NCI-H2227 treated with DMSO at 0.1 percent for 48 hours (cell line): ENCODE measurements around the gene GSG1L.
"Not testable (repeated sequence)": the region's sequence is repeated elsewhere in the genome, so short reads cannot be mapped to it uniquely, and the experiment has no call there.

Source experiments
- DNase-seq: peaks from one replicate; lab custom pipeline; 2025; lab: John Stamatoyannopoulos, UW

The GSG1L gene

DNA sequence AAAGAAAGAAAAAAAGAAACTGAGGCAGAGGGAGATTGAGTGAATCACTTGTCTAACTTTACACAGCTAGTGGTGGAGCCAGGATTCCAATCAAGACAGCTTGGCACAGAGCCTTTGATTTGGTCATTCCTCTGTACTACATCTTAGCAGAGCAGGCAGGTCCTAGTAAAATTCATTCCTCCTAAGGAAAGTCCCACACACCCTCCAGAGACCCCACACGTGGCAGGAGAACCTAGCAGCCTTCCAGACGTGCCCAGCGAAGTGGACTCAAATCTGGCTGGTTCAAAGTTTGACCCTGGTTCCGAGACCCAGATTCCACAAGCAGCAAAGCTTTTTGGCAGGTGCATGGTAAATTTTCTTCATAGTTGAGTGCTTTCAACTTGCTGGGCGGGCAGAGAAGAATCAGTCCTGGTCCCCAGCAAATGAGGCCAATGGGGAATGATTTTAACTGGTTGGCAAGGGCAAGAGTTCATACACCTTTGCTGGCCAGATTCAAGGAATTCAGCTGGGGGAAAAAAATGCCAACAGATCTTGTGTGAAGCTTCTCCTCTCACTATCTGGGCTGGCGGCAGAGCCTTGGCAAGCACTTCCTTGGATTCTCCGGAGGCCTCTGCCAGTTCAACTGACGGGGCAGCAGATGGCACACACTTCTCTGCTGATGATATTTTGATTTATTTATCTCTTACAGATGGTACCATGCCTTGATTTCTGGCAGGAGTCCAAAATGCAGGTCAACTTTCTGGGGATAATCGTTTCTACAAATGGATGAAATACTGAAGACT is 82.4 kb downstream of the GSG1L start:
- DNase-seq, result peak; percentile 6

GRCh38 chr16:27980076-27980775 is 83.3 kb downstream of the GSG1L start:
- no peak for DNase-seq

DNA sequence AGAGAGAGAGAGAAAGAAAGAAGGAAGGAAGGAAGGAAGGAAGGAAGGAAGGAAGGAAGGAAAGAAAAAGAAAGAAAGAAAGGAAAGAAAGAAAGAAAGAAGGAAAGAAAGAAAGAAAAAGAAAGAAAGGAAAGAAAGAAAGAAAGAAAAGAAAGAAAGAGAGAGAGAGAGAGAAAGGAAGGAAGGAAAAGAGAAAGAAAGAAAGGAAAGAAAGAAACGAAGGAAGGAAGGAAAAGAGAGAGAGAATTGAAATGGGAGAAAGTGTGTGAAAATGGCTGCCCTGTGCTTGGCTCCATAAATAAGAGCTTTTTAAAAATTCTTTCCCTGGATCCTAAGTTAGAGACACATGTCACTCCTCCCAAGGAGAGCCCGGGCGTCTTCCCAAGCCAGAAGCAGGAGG is 83.8 kb downstream of the GSG1L start:
- DNase-seq, result not testable (repeated sequence)

DNA sequence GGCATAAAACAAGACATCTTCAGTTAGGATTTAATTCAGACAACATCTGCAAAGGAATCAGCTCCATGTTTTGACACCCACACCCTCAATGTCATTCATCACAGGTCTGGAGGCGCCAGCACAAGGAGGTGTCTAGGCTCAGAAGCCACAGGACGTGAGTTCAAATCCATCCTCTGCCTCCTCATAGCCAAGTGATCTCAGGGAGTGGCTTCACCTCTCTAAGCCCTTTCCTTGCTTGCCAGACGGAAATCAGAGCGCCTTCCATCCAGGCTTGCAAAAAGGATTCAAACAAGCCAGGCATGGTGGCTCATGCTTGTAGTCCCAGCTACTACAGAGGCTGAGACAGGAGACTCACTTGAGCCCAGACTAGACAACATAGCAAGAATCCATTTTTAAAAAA is 84.6 kb downstream of the GSG1L start:
- no peak for DNase-seq

GRCh38 chr16:27977966-27978365 is 85.5 kb downstream of the GSG1L start:
- no peak for DNase-seq

DNA sequence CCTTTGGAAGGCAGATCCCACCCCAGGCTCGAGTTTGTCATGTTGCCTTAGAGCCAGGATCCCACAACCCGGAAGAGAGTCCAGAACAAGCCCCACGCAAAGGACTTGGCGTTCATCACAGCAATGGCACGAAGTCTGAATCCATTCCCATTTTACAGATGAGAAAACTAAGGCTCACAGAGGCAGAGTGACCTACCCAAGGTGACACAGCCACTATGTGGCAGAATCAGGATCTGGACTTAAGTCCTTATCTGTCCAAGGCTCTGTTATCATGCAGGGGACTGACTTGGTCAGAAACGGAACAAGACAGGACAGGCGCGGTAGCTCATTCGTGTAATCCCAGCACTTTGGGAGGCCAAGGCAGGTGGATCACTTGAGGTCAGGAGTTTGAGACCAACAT is 86.5 kb downstream of the GSG1L start:
- no peak for DNase-seq

- no peak for DNase-seq
Observed at GRCh38 chr16:27974896-27975540, 88.5 kb downstream of the GSG1L start.

- DNase-seq, result no peak
Observed at GRCh38 chr16:27973678-27974077, 89.8 kb downstream of the GSG1L start.

DNA sequence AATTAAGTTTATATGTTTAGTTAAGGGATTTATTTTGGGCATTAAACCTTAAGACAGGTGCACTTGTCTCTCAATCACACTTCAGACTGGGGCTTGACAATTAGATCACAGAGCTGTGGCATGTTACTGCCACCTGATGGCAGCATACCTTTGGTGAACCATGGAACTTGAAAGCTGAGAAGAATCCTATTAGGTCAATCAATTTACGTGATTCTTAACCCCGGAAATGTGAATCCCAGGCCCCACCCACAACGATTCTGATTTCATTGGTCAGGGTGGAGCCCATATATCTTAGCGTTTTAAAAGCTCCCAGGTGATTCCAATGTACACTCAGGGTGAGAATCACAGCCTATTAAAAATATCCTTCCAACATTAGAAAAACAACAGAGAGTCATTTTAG is 91.0 kb downstream of the GSG1L start:
- no peak for DNase-seq

DNA sequence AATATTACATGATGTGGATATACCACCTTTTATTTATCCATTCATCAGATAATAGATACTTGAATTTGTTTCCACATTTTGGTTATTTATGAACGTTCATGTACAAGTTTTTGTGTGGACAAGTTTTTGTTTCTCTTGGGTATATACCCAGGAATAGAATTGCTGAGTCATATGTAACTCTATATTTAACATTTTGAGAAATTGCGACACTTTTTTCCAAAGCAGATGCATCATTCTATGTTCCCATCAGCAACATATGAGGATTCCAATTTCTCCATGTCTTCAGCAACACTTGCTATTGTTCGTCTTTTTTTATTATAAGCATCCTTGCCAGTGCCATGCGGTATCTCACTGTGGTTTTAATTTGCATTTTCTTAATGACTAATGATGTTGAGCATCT is 93.9 kb downstream of the GSG1L start:
- DNase-seq, result no peak

- no peak for DNase-seq
Observed at GRCh38 chr16:27967169-27967568, 96.3 kb downstream of the GSG1L start.

DNA sequence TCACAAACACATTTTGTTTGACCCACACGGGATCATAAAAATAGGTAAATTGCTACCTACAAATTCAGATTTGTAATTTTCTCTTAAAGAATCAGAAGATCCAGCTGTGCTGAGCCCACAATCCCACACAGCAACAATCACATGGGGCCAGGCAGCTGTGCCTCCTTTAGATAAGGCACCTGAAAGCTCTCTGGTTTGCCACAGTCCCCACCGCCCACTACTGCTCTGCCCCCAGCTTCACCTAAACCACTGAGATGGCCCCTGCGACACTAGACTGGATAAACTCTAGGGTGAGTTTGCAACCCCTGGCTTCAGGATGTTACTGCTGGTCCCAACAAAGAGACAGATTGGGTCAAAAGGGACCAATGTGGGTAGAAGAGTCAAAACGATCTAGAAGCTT is 96.8 kb downstream of the GSG1L start:
- DNase-seq, result no peak

GRCh38 chr16:27965801-27966200 is 97.7 kb downstream of the GSG1L start:
- DNase-seq, result no peak

DNA sequence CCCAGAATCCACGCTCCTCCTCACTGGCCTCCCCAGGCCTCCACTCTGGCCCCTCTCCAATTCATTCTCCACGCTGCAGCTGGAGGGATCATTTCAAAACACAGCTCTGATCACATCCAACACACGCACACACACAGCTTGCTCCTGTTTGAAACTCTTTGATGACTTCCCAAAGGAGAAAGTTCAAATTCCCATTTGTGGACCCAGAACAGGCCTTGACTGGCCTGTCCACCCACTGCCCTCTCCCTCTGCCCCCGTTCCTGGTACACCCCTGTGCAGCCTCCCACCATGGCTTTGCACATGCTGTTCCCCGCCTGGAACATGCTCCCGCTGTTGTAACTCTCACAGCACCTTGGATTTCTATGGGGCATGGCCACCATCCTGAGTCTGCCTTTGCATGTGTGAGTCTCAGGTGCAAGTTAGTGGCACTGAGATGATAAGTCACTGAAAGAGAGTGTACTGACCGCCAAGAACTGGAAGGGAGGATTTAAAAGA is 100.0 kb downstream of the GSG1L start:
- DNase-seq, result no peak

DNA sequence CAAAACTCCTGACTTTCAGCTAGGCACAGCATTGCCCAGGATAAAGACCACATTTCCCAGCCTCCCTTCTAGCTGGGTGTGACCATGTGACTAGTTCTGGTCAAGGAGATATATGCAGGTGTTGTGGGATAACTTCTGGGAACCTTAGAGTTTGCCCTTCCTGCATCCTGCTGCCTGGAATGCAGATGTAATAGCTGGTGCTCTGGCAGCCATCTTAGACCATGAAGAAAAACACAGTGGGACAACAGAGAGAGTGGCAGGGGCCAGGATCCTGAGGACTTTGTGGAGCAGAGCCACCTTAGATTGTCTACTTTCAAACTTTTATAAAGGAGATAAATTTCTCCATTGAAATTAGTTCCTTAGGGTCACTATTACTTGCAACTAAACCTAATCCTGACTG is 101.3 kb downstream of the GSG1L start:
- no peak for DNase-seq

- no peak for DNase-seq
Observed at GRCh38 chr16:27961296-27961620, 102.3 kb downstream of the GSG1L start.

DNA sequence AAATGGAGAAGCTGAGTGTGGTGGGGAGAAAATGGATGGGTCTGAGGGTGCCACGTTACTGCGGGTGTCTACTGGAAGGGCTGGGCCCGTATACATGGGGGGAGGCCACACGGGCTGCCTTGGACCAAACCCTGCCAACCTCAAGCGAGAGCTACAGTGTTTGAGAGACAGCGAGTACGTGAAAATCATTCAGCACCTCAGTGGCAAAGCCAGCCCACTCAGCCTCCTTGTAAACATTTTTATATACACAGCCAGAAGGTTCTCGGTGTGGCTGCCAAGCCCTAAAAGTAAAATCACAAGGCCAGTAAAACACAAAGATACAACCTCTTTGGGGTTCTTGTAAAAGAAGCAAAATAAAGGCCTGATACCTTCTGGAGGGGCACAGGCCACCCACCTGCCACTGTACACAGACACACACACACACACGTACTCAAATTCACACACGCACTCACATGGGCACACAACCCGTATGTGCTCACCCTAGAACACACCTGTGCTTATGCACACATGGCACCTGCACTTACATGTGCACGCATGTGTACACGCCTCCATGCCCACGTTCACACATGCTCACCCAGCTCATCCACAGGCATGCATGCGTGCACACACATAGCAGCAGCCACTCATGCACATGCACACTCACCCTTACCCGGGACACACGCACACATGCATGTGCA is 102.8 kb downstream of the GSG1L start:
- DNase-seq, result no peak

- DNase-seq, result no peak
Observed at GRCh38 chr16:27959914-27960313, 103.6 kb downstream of the GSG1L start.

DNA sequence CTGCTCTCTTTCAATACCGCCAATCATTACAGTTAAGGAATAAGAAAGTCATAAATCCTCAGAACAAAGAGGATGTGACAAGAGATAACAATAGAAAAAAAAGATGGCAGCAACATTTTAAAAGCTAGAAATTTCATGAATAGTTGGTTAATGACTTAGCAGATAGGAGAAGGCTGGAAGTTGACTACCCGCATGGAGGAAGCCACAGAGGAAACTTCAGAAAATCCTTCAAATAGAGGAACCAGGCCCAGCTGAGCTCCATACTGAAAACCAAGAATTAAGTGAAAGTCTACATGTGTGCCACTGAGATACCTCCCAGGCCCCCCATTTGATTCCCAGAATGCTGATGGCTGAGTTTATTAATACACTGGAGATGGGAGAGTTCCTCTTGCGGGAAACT is 109.3 kb downstream of the GSG1L start:
- no peak for DNase-seq

- no peak for DNase-seq
Observed at GRCh38 chr16:27952811-27953210, 110.7 kb downstream of the GSG1L start.

DNA sequence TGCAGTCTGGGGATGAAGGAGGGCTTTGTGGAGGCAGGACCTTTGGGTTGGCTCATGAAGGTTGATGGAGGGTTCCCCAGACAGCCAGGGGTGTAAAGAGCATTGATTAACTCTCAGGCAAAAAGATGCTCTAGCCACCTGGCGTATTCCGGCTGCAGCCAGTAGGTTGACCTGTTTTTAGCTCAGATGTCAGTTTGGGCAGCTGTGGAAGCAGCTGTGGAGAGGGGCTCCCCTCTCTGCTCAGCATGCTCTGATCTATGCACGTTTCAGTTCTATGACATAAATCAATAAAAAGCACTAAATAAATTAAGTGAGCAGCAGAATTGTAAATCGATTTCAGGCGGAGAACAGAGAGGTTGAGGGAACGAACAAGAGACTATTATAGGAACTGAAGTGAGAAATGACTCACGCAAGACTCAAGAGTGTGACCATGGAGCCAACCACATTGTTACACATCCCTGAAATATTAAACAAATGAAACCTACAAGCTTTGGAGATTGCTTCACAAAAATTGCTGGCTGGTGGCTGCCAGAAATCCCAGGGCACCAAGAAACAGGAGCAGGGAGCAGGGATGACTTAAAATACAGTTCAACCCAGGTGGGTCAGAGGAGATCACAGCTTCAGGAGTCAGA is 111.9 kb downstream of the GSG1L start:
- DNase-seq, result no peak
